Fibroblast of villous mesenchyme (primary cell): Measurements from ENCODE around the gene CHTOP. TPM values are rescaled to one million over a fixed set of nuclear protein-coding genes. Genes with fewer than 3 reads are reported as not detected.

Source experiments
- DNase-seq: peaks from one replicate; pipeline ENCODE4 v3.0.0-alpha.2; 2010; ENCODE audit warnings: low read depth
- H3K4me3 ChIP-seq: 2 replicates; pipeline ENCODE4 v1.5.1; 2011; ENCODE audit warnings: low read depth, mild to moderate bottlenecking, low read length
- total RNA-seq: library from RNA; depleted of rRNA; stranded (reverse); fragments of >200 nt; gene quantifications from 2 replicates; pipeline ENCODE4 v1.2.3, GENCODE V29; 2012
- TF ChIP-seq, protein P1 (sequence below): IDR thresholded peaks from 2 replicates; pipeline ENCODE4 v1.5.1; 2012; ENCODE audit warnings: low read depth, mild to moderate bottlenecking, low read length; ENCODE audit not compliant: insufficient read depth

CHTOP gene
- total RNA-seq, 1 donor = 47.9 TPM

DNA sequence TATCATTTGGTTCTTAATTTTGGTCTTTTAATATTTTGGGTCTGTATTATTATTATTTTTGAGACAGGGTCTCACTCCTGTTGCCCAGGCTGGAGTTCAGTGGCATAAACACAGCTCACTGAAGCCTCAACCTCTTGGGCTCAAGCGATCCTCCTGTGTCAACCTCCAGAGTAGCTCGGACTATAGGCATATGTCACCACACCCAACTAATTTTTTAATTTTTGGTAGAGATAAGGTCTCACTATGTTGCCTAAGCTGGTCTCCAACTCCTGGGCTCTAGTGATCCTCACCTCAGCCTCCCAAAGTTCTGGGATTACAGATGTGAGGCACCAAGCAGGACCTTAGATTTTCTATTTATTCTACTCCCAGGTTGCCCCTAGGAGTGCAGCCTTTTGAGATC is 39.6 kb downstream of the CHTOP start:
- TF ChIP-seq, protein P1, sequence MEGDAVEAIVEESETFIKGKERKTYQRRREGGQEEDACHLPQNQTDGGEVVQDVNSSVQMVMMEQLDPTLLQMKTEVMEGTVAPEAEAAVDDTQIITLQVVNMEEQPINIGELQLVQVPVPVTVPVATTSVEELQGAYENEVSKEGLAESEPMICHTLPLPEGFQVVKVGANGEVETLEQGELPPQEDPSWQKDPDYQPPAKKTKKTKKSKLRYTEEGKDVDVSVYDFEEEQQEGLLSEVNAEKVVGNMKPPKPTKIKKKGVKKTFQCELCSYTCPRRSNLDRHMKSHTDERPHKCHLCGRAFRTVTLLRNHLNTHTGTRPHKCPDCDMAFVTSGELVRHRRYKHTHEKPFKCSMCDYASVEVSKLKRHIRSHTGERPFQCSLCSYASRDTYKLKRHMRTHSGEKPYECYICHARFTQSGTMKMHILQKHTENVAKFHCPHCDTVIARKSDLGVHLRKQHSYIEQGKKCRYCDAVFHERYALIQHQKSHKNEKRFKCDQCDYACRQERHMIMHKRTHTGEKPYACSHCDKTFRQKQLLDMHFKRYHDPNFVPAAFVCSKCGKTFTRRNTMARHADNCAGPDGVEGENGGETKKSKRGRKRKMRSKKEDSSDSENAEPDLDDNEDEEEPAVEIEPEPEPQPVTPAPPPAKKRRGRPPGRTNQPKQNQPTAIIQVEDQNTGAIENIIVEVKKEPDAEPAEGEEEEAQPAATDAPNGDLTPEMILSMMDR = no peak

GRCh38 chr1:153677718-153678518 is 44.1 kb downstream of the CHTOP start:
- TF ChIP-seq, protein P1 = peak; percentile 93
- H3K4me3 ChIP-seq = peak overlapping the region; percentile 42
- DNase-seq = peak; percentile 58

More for the DNA sequence above, 39.6 kb downstream of the CHTOP start:
- no peak overlapping the region for H3K4me3 ChIP-seq
- no peak for DNase-seq

DNA sequence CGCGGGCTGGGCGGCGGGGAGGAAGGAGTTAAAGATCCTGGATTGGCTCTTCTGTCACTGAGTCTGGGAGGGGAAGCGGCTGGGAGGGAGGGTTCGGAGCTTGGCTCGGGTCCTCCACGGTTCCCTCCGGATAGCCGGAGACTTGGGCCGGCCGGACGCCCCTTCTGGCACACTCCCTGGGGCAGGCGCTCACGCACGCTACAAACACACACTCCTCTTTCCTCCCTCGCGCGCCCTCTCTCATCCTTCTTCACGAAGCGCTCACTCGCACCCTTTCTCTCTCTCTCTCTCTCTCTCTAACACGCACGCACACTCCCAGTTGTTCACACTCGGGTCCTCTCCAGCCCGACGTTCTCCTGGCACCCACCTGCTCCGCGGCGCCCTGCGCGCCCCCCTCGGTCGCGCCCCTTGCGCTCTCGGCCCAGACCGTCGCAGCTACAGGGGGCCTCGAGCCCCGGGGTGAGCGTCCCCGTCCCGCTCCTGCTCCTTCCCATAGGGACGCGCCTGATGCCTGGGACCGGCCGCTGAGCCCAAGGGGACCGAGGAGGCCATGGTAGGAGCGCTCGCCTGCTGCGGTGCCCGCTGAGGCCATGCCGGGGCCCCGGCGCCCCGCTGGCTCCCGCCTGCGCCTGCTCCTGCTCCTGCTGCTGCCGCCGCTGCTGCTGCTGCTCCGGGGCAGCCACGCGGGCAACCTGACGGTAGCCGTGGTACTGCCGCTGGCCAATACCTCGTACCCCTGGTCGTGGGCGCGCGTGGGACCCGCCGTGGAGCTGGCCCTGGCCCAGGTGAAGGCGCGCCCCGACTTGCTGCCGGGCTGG is 44.9 kb downstream of the CHTOP start, which contains the start of gene NPR1:
TSS of gene NPR1 (plus strand) at position 170 of the 818 bp plus-strand sequence. CDS start at position 591, 421 bp downstream.
- TF ChIP-seq, protein P1 = no peak

GRCh38 chr1:153679337-153680119 is 45.7 kb downstream of the CHTOP start:
- TF ChIP-seq, protein P1 = peak; percentile 23
- no peak for DNase-seq

More for the DNA sequence above, 44.9 kb downstream of the CHTOP start, which contains the start of gene NPR1:
- H3K4me3 ChIP-seq = peak within 1 kb of the TSS; percentile 42
- no peak for DNase-seq

GRCh38 chr1:153680120-153680403 is 46.2 kb downstream of the CHTOP start:
- TF ChIP-seq, protein P1 = no peak
- peak overlapping the region; percentile 42 for H3K4me3 ChIP-seq
- no peak for DNase-seq

More at GRCh38 chr1:153679337-153680119, 45.7 kb downstream of the CHTOP start:
- peak overlapping the region; percentile 42 for H3K4me3 ChIP-seq

DNA sequence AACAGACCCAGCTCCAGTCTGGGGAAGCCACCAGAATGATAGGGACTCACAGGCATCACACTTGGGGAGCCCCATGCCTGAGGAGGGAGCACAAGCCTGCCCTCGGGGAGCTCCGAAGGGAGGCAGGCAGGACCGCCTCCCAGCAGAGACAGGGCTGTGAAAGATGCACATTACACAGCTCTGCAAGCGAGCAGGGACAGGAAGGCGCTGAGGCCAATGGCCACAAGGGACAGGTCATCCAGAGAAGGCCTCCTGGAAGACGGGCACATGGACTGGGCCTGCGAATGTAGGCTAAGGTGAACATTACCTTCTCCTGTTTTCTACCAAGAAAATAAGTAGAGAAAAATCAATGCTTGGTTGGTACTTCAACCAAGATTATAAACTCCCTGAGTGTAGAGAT is 48.9 kb downstream of the CHTOP start:
- DNase-seq = no peak
- no peak overlapping the region for H3K4me3 ChIP-seq
- TF ChIP-seq, protein P1 = no peak
